Measurements from ENCODE around the gene DCLK3.

- TF ChIP-seq POLR2AphosphoS5 (IDR thresholded peaks at IDR 0.05) (no peak), CTCF (IDR thresholded peaks at IDR 0.05) (no peak)
Measured at GRCh38 chr3:36812240-36812639, 47.9 kb upstream of the DCLK3 start.

Measured in prostate gland (tissue), 2 donors.